NCI-H2107 (cell line): ENCODE data around the gene GRAMD1A.
"Not testable (repeated sequence)": the region's sequence is repeated elsewhere in the genome, so short reads cannot be mapped to it uniquely, and the experiment has no call there.

Experiments used
- DNase-seq: peaks from one replicate; lab custom pipeline; 2025; lab: John Stamatoyannopoulos, UW

Gene GRAMD1A

GRCh38 chr19:34999498-35000337 is at the start of gene GRAMD1A:
GRAMD1A (plus strand) TSS chr19:35000323; CDS start chr19:35000479, 156 bp downstream.
- peak; percentile 39 for DNase-seq

- DNase-seq: no peak
Measured at GRCh38 chr19:34953092-34953491, 47.0 kb upstream of the GRAMD1A start.

- no peak for DNase-seq
Measured at GRCh38 chr19:34957830-34958751, 42.0 kb upstream of the GRAMD1A start.

GRCh38 chr19:34959021-34959420 is 41.1 kb upstream of the GRAMD1A start:
- no peak for DNase-seq

- DNase-seq: no peak
Measured at GRCh38 chr19:34960103-34960805, 39.9 kb upstream of the GRAMD1A start.

GRCh38 chr19:34960940-34961679 is 39.0 kb upstream of the GRAMD1A start:
- no peak for DNase-seq

GRCh38 chr19:34961775-34962686 is 38.1 kb upstream of the GRAMD1A start:
- no peak for DNase-seq

GRCh38 chr19:34962687-34963572 is 37.2 kb upstream of the GRAMD1A start:
- no peak for DNase-seq

- no peak for DNase-seq
Measured at GRCh38 chr19:34963573-34964406, 36.3 kb upstream of the GRAMD1A start, which contains the start of gene ZNF792. ZNF792 (minus strand) TSS chr19:34964229; CDS start chr19:34963662, 567 bp downstream.

- no peak for DNase-seq
Measured at GRCh38 chr19:34964598-34964997, 35.5 kb upstream of the GRAMD1A start.

- DNase-seq: not testable (repeated sequence)
Measured at GRCh38 chr19:34965505-34965904, 34.6 kb upstream of the GRAMD1A start.

GRCh38 chr19:34967551-34967950 is 32.6 kb upstream of the GRAMD1A start:
- no peak for DNase-seq

- no peak for DNase-seq
Measured at GRCh38 chr19:34969721-34970120, 30.4 kb upstream of the GRAMD1A start.

- DNase-seq: not testable (repeated sequence)
Measured at GRCh38 chr19:34970185-34970780, 29.8 kb upstream of the GRAMD1A start.

- DNase-seq: no peak
Measured at GRCh38 chr19:34972163-34972705, 27.9 kb upstream of the GRAMD1A start.

GRCh38 chr19:34974646-34975045 is 25.5 kb upstream of the GRAMD1A start:
- DNase-seq: no peak

GRCh38 chr19:34975056-34975455 is 25.1 kb upstream of the GRAMD1A start:
- no peak for DNase-seq

GRCh38 chr19:34976611-34977010 is 23.5 kb upstream of the GRAMD1A start:
- no peak for DNase-seq
